ENCODE measurements around the gene MRAP. TPM values are rescaled to one million over a fixed set of nuclear protein-coding genes. Genes with fewer than 3 reads are reported as not detected.

MRAP gene
- polyA plus RNA-seq, 1 experiment: not detected

- DNase-seq (ENCODE audit: low read depth): no peak
- Histone ChIP-seq H3K36me3 (ENCODE audit: control insufficient read depth, insufficient read depth, low read length) (peaks cover 54% of the 10 kb centered on the region), H3K4me3 (ENCODE audit: low read depth, low read length) (no peak overlapping the region), H3K27me3 (ENCODE audit: control insufficient read depth, insufficient read depth, low read length) (no peaks in the 10 kb centered on the region)
- ChIA-PET POLR2A (no interaction called here), CTCF (interaction anchor here (0.9 to 1.5 kb wide), 2 partner anchors 9 to 12 kb away, joined by 3 to 4 read pairs; no protein-coding TSS in a partner anchor)
- no peak for TF ChIP-seq CTCF (IDR thresholded peaks at IDR 0.05; ENCODE audit: insufficient read depth, low read depth, low read length)
Observed at GRCh38 chr21:32347977-32348376, 49.3 kb downstream of the MRAP start.

DNA sequence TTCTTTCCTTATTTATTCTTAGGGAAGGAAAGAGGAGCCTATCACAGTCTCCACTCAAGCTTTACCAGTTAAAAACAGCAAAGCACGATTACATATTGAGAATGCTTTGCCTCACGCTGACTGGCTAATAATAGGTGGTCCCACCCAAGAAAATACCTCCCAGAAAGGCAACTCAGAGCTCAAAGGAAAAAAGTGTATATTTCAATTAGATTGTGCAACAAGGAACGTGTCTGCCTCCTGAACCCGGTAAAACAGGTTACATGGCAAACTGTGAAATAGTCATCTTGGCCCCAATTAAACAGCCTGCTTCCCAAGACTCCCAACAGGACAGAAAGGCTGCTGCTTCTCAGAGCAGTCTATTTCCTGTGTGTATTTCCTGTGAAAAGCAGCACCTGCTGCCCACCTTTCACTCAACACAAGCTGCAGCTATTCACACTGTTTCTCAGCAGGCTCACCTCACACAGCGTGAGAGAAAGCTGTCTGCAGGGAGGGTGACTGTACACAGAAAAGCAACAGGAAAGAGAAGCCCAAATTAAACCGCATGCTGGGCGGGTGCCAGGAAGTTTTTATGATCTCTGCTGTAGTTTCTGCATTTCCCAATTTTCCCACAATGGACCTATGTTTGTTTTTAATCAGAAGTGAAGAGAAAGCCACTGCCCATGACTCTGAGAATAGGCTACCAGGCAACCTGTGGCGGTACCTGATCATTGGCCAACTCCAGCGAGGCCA lies 50.1 kb downstream of the MRAP start:
- ChIA-PET POLR2A (no interaction called here), CTCF (interaction anchor here (0.9 to 1.5 kb wide), 4 partner anchors 8 to 19 kb away, joined by 3 to 4 read pairs (median 4); no protein-coding TSS in a partner anchor)
- Histone ChIP-seq H3K36me3 (ENCODE audit: control insufficient read depth, insufficient read depth, low read length) (peaks cover 56% of the 10 kb centered on the region), H3K4me3 (ENCODE audit: low read depth, low read length) (no peak overlapping the region), H3K27me3 (ENCODE audit: control insufficient read depth, insufficient read depth, low read length) (no peaks in the 10 kb centered on the region)
- no peak for TF ChIP-seq CTCF (IDR thresholded peaks at IDR 0.05; ENCODE audit: insufficient read depth, low read depth, low read length)
- no peak for DNase-seq (ENCODE audit: low read depth)

DNA sequence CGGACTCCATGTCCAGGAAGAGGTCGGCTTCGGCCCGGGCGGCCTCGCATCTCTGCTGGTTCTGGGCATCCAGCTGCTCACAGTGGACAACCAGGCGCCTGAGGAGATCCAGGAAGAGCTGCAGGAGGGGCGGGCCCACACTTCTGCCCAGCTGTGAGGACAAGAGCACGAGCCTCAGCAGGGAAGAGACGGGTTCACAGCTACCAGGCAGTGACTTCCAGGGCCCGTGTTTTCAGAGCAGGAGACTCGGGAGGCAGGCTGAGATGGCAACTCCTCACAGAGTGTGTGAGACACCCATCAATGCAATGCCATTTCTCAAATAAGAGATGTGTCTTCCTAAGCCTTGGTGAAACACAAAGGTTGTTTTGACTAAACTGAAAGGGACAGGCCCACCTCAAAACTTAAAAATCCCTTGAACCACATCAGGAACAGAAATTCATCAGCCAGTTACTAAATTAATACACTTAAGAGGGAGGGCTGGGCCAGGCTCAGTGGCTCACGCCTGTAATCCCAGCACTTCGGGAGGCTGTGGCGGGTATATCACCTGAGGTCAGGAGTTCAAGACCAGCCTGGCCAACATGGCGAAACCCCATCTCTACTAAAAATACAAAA lies 50.8 kb downstream of the MRAP start:
- ChIA-PET POLR2A (no interaction called here), CTCF (interaction anchor here (1.1 to 1.2 kb wide), 2 partner anchors 16 to 19 kb away, joined by 3 to 4 read pairs; no protein-coding TSS in a partner anchor)
- Histone ChIP-seq H3K4me3 (ENCODE audit: low read depth, low read length) (no peak overlapping the region), H3K27me3 (ENCODE audit: control insufficient read depth, insufficient read depth, low read length) (no peaks in the 10 kb centered on the region), H3K36me3 (ENCODE audit: control insufficient read depth, insufficient read depth, low read length) (peaks cover 56% of the 10 kb centered on the region)
- no peak for DNase-seq (ENCODE audit: low read depth)
- no peak for TF ChIP-seq CTCF (IDR thresholded peaks at IDR 0.05; ENCODE audit: insufficient read depth, low read depth, low read length)

- no peaks in the 10 kb centered on the region for H3K27me3 ChIP-seq (ENCODE audit: control insufficient read depth, insufficient read depth, low read length)
- H3K36me3 ChIP-seq (ENCODE audit: control insufficient read depth, insufficient read depth, low read length): peaks cover 55% of the 10 kb centered on the region
- DNase-seq (ENCODE audit: low read depth): no peak
- POLR2A ChIA-PET: no interaction called here
- CTCF ChIA-PET: no interaction called here
- H3K4me3 ChIP-seq (ENCODE audit: low read depth, low read length): no peak overlapping the region
- no peak for TF ChIP-seq CTCF (IDR thresholded peaks at IDR 0.05; ENCODE audit: insufficient read depth, low read depth, low read length)
Observed at GRCh38 chr21:32350211-32350980, 51.7 kb downstream of the MRAP start.

DNA sequence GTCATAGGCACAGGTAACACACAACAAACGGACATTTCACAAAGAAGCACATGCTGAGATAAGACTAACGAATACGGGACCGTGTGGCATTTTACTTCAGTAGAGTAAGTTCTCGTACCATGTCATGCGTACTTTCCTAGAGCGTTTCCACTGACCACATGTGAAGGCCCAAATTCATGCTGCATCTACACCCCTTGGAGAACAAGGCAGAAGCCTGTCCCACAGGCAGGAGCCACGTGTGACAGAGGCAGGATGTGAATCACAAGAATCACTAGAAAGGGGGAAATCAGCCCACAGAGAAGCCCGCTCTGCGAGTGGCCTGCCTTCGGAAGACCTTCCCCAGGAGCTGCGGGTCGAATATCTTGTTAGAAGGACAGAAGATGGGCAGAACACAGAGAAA lies 52.3 kb downstream of the MRAP start:
- POLR2A ChIA-PET: no interaction called here
- DNase-seq (ENCODE audit: low read depth): no peak
- Histone ChIP-seq H3K4me3 (ENCODE audit: low read depth, low read length) (no peak overlapping the region), H3K27me3 (ENCODE audit: control insufficient read depth, insufficient read depth, low read length) (no peaks in the 10 kb centered on the region), H3K36me3 (ENCODE audit: control insufficient read depth, insufficient read depth, low read length) (peaks cover 56% of the 10 kb centered on the region)
- CTCF ChIA-PET: no interaction called here
- TF ChIP-seq CTCF (IDR thresholded peaks at IDR 0.05; ENCODE audit: insufficient read depth, low read depth, low read length): no peak
